HG03196 (cell line): ENCODE measurements around the gene TGFBR2.

Experiments
- ATAC-seq: cut with Tn5 transposase; IDR thresholded peaks from one replicate; pipeline ENCODE4 v1.9.1; 2021; ENCODE audit not compliant: unreplicated experiment

TGFBR2 gene

GRCh38 chr3:30688776-30689641 is 82.6 kb downstream of the TGFBR2 start:
- no peak for ATAC-seq

- no peak for ATAC-seq
These were observed 83.8 kb downstream of the TGFBR2 start for GRCh38 chr3:30690199-30690598.

- no peak for ATAC-seq
These were observed 85.0 kb downstream of the TGFBR2 start for GRCh38 chr3:30691249-30691880.

GRCh38 chr3:30691944-30692343 is 85.5 kb downstream of the TGFBR2 start:
- no peak for ATAC-seq

- no peak for ATAC-seq
These were observed 86.2 kb downstream of the TGFBR2 start for GRCh38 chr3:30692498-30693130.

GRCh38 chr3:30693470-30694120 is 87.2 kb downstream of the TGFBR2 start:
- ATAC-seq: peak; percentile 86

- ATAC-seq: no peak
These were observed 87.7 kb downstream of the TGFBR2 start for GRCh38 chr3:30694148-30694547.

GRCh38 chr3:30694668-30695067 is 88.3 kb downstream of the TGFBR2 start:
- ATAC-seq: no peak

GRCh38 chr3:30695302-30696061 is 89.1 kb downstream of the TGFBR2 start:
- ATAC-seq: no peak

- ATAC-seq: no peak
These were observed 90.0 kb downstream of the TGFBR2 start for GRCh38 chr3:30696403-30696819.

GRCh38 chr3:30696896-30697295 is 90.5 kb downstream of the TGFBR2 start:
- ATAC-seq: no peak

GRCh38 chr3:30698549-30698948 is 92.1 kb downstream of the TGFBR2 start:
- no peak for ATAC-seq

GRCh38 chr3:30699927-30700326 is 93.5 kb downstream of the TGFBR2 start:
- ATAC-seq: no peak

- no peak for ATAC-seq
These were observed 94.4 kb downstream of the TGFBR2 start for GRCh38 chr3:30700702-30701321.

- ATAC-seq: no peak
These were observed 95.8 kb downstream of the TGFBR2 start for GRCh38 chr3:30702038-30702827.

GRCh38 chr3:30702828-30703397 is 96.5 kb downstream of the TGFBR2 start:
- no peak for ATAC-seq

GRCh38 chr3:30704931-30705890 is 98.8 kb downstream of the TGFBR2 start:
- ATAC-seq: no peak

GRCh38 chr3:30707825-30708224 is 101.4 kb downstream of the TGFBR2 start:
- ATAC-seq: no peak
